HG02970 (cell line): ENCODE data around the gene DRC3.

Experiments used
- ATAC-seq: cut with Tn5 transposase; IDR thresholded peaks from one replicate; pipeline ENCODE4 v1.9.1; 2021; ENCODE audit warnings: mild to moderate bottlenecking, moderate library complexity, moderate number of reproducible peaks; ENCODE audit not compliant: unreplicated experiment, low FRiP score

DRC3 gene

GRCh38 chr17:18041776-18042175 lies 69.1 kb downstream of the DRC3 start:
- ATAC-seq, result no peak

- ATAC-seq, result no peak
These were observed 70.3 kb downstream of the DRC3 start for GRCh38 chr17:18042983-18043382.

GRCh38 chr17:18043491-18043890 lies 70.8 kb downstream of the DRC3 start:
- no peak for ATAC-seq

GRCh38 chr17:18044609-18045008 lies 71.9 kb downstream of the DRC3 start:
- no peak for ATAC-seq

GRCh38 chr17:18045691-18046350 lies 73.2 kb downstream of the DRC3 start:
- ATAC-seq, result no peak

- no peak for ATAC-seq
These were observed 82.9 kb downstream of the DRC3 start for GRCh38 chr17:18055597-18055996.

- no peak for ATAC-seq
These were observed 83.6 kb downstream of the DRC3 start for GRCh38 chr17:18056214-18056613.

GRCh38 chr17:18059283-18059682 lies 86.6 kb downstream of the DRC3 start:
- ATAC-seq, result no peak

- ATAC-seq, result no peak
These were observed 91.4 kb downstream of the DRC3 start for GRCh38 chr17:18064053-18064452.

GRCh38 chr17:18065546-18065945 lies 92.9 kb downstream of the DRC3 start:
- ATAC-seq, result no peak
